Stimulated activated CD4-positive, alpha-beta T cell treated with anti-CD3 and anti-CD28 coated beads, Interleukin-2, amount 100 ng/mL, for 48 hours (primary cell): ENCODE measurements around the gene PAX5.

Experiments used
- DNase-seq, 2 donors: peaks; one replicate each; pipeline ENCODE4 v3.0.0-alpha.2; 2020

PAX5 gene

DNA sequence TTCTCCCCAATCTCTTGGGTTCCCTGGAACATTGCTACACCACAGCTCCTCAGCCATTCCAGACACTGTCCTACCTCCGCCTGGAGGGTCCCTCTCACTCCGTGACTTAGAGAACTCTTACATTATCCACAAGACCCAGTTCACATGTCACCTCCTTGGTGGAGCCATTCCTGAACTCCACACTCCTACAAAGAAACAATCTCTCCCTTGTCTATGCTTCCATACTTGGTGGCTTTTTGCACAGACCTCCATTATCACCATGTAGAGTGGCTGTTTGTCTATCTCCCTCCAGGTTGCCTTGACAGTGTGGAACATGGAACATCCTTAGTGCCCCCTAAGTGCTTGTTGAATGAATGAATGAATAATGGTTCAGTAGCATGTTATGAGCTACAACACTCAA, 105.9 kb downstream of the PAX5 start:
- DNase-seq = no peak

DNA sequence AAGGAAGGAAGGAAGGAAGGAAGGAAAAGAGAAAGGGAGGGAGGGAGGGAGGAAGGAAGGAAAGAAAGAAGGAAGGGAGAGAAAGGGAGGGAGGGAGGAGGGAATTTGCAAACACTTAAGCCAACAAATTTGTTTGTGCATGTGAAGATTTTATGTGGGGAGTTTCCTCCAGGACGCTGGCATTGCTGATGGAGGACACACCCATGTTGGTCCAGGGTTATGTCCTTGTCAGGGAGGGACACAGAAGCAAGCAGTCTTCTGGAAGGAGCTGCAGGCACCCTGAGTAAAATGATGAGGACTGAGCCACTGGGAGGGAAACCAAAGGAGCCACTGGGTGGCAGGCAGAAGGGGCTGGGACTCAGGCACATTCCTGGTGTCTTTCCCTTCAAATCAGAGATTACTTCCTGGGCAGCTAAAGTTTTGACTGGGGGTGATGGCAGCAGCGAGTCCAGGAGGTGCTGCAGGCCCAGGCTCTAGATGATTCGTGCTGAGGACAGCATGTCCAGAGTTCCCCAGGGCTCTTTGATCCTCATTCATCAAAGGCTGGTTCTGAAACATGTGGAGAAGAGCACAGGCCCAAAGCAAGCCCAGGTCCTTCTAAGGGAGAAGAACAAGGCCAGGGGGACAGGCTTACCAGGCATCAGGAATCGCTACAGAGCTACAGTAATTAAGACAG, 109.2 kb downstream of the PAX5 start:
- DNase-seq = no peak

DNA sequence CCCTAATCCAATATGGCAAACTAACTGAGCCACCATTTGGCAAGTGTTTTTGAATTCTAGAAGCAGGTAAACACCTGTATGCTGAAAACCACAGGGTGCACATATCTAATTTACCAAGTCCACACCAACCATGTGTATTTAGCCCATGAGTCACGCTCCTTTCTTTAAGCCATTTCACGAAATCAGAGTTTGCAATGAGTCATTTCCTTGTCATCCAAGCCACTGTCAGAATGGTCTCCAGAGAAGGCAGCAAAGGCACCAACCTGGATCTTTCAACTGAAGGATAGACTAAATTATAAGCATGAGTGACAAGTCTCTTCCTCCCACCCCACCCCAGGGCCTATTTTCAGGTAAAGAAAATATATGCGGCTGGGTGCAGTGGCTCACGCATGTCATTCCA, 110.0 kb downstream of the PAX5 start:
- peak in 1 of 2 donors; percentile 6 for DNase-seq

DNA sequence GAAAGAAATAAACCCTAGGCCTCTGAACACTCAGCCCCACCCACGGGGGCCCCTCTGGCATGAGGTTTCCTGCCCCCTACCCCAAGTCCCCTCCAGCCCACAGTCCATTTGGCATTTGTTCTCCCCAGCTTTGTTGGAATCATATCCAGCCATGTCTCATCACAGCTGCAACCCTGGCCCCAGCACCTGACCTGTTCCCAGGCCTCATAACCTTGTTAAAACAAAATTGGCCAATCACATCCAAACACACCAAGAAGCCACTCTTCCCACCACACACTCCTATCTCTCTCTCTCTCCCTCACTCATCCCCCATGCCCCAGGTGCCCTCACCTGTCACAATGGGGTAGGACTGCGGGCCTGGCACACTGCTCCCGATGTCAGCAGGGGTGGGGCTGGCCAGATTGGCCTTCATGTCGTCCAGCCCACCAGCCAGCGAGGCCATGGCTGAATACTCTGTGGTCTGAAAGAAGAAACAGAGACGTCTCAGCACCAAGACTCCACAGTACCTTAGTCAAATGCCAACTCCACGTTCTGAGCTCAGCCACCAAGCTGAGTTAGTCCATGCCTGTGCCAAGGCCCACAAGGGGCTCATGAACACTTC, 110.9 kb downstream of the PAX5 start:
- no peak for DNase-seq

DNA sequence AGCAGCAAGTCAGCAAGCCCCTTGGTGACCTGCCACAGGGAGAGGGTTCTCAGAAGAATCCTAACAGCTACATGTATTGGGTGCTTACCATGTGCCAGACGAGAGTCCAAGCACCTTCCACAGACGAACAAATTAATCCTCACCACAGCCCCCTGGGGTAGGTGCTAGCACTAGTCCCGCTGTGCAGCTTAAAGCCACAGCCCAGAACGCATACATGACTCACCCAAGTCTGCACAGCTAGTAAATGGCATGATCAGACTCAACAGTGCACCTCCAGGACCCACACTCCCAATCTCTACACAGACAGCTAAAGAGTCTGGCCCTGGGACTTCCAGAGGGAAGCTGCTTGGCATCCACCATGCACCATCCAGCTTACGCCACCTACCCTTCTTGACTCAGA, 111.5 kb downstream of the PAX5 start:
- no peak for DNase-seq

DNA sequence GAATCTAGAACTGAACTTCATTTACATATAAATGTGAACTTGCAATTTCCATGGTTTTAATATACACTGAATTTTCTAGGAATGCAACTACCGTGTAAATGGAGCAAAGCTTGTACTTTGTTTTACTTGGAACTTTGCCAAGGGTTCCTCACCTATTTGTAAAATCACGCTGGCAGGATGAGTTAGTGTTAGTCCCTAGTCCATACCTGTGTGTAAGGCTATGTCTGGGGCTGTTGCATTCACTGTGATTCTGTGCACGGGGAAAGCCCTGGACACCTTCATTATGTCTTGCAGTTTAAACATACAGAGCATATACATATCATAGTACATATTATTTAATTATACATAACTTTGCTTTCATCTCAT, 119.9 kb downstream of the PAX5 start:
- DNase-seq = no peak

DNA sequence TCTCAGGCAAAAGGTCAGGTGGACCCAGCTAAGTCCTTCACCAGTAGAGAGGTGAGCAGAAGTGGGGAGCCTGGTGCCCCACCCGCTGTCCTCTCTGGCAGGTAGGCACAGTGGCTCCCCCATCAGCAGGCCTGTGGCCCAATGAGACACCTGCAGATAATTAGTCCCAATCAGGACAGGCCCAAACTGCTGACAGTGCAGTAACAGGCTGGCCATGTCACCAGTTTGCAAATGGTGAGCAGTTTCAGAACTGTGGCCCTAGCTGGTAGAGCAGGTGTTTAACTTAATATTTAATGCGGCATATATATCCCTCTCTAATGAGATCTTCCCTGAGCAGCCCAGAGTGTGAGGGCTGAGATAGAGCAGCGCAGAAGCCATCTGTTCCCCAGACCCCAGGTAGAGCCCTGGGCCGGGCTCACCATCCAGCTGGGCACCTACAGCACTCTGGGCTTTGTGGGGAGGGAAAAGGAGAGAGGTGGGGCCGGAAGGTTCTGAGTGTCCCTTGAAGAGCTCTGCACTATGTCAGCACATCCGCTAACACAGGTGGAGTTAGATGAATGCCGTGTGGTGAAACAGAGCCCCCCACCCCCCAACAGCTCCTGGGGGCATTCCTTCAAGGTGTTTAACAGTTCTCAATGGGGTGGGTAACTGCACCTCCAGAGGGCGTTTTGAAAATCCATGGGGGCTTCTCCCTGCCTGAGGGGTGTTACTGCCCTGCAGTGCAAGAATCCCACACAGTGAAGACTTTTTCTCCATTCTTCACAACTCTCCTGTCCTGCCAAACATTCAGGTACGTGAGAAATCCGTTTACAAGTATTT, 120.5 kb downstream of the PAX5 start:
- no peak for DNase-seq

DNA sequence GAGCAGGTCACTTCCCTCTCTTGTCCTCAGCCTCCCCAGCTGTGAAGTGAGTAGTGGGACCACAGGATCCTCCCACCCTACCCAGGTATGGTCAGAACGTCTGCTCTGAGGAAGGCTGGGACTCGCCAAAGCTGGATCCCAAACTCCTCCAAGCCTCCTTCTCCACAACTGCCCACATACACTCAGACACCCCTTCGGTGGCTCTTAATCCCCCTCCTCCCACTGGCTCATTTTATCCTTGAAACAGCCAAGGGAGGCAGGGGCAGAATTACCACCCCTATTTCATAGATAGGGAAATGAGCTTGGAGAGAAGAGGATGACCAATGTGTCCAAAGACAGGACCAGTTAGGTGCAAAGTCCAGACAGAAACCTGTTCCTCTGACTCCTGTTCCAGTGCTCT, 121.4 kb downstream of the PAX5 start:
- no peak for DNase-seq

DNA sequence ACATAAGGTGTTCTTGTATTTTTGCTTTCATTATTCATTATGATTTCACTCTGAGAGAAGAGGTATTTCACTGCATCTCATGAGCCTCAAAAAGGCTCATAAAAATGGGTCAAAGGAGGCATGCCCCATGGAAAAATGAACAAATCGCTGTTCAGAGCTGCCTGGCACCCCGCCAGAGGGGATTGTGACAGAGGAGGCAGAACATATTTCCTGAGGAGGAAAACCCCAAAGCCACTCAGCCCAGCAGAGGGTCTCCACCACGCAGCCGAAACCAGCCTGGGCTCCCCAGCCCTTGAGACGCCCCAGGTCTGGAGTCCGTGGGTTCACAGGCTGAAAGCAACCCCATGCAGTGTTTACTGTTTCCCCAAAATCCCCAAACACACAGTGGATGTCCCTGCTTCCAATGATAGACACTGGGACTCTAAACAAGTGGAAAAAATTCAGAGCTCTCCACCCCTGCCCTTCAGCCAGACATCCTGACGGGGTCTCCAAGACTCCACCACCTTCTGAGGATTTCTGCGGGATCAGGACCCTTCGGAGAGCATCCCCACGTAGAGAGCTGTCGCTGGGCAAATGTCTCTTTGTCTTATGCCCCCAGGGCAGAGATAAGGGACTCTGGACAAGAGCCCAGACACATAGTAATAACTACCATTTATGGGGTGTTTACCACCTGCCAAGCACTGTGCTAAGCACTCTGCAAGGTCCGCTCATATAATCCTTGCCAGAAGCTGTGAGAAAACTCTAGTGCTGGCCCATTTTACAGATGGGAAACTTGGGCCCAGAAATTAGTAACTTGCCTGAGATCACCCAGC, 122.3 kb downstream of the PAX5 start:
- no peak for DNase-seq

DNA sequence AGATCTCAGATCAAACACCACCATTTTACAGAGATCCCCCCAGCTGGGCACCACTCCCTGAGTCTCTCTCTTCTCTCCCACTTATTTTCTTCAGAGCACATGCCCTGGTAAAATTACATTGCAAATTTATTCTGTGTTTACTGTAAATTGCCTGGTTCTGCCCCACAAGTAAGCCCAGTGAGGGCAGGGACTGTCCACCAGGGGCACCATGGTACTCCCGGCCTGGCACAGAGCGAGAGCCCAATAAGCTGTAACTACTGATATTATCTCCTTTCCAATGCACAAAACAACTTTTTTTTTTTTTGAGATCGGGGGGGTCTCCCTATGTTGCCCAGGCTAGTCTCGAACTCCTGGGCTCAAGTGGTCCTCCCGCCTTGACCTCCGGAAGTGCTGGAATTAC, 123.0 kb downstream of the PAX5 start:
- no peak for DNase-seq

DNA sequence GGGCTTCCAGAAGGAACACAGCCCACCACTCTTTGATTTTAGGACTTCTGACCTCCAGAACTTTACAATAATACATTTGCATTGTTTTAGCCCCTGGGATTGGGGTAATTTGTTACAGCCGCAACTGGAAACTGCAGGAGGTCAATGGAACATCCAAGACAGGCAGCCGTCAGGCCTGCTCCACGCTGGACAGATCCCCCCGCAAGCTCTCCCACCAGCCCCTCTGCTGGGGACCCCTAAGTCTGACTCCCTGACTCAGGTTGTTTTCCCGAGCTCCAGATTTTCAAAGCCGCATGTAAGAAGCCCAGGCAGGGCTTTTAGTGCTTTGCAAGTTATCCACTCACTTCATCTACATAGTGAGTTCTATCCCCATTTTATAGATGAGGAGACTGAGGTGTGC, 127.6 kb downstream of the PAX5 start:
- DNase-seq = no peak

DNA sequence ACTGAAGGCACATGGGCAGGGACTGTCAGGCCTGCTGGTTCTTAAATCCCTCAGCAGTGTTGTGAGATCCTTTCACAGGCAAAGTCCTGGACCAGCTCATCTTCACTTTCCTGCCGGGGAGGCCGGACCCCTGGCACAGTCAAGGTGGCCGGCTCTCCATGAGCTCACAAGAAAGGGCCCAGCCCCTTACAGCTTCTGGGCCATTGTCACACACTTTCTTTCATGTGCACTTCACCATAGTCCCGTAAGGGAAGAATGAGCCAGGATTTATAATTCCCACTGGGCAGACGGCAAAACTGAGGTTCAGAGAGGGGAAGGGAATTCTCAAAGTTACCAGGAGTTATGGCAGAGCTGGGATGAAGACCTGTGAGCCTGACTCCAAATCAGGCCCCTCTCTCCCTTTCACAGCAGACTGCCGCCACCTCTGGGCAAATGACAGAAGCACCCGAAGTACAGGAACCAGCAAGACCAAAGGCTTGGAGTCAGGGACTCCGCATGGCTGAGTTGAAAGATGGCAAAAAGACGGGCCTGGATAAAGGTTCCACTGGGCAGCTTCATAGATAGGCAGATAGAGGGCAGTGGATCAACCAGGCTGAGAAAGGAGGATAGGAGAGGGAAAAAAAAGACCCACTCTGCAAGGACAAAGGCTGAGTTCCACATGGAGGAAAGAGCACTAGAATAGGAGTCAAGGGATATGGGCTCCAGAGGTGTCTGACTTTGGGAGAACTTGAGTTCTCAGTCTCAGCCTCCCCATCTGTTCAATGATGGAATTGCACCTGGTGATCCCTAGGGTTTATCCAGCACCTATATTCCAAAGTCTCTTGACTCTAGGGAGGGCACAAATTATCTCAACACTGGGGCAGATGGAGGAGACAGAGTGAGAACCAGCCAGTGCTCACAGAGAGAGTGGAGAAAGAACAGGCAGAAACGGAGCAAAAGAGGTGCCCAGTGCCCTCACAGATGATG, 128.7 kb downstream of the PAX5 start:
- no peak for DNase-seq

DNA sequence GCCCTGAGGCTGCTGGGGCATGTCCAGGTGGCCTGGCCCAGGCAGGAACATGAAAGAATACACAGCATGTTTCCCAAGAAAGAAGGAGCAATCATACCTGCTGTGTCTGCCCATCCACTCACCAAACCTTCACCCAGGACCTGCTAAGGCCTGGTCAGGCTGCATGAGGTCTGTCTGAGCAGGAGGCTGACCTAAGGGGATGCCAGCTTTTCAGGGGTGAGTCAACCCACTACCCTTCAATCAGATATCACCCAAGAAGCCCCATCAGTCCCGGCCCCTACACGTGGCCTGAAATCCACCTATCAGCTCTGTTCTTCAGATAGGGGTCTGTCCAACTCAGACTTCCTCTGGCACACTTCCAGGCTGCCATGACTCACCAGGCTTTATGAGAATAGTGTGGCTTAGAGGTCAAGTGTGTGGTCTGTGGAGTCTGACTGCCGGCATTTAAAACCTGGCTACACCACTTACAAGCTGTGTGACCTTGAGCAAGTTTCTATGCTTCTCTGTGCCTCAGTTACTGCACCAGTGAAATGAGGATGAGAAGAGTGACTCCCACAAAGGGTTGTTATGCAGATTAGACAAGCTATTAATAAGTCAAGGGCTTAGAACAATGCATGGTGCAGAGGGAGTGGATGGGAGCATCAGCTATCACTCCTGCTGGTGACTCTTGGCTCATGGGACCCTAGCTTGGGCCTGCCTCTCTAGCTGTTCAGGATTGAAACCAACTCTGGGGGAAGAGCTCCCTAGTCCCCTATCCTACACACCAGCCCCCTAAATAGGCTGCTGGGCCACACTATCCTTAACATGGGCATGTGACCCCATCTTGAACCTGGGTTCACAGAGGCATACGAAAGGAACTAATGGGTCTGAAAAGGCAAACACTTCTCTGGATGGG, 130.3 kb downstream of the PAX5 start:
- peak; percentile 27 to 41 for DNase-seq

DNA sequence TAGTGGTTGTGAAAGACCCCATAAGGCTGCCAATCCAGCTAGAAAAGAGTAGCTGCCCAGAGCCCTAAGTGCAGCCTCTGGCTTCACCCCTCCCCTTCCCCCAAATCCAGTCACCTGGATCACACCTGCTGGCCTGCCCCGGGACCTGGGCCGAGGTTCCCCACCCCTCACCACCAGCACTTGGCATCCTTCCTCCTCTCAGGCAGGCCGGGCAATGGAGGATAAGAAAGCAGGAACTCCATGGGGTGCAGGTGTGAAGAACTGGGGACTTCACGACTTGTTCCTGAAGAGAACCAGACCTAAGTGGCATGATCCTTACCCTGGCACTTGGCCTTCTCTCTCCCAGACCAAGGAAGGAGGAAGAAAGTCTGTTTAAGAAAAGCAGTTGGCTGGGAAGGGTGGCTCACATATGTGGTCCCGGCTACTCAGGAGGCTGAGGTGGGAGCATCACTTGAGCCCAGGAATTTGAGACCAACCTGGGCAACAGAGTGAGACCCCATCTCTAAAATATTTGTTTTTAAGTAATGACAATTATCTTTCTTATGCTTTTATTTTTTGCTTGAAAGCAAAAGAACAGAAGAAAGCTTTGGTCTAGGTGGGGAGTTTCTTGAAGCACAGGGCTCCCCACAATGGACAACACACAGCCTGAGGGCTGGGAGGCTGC, 131.1 kb downstream of the PAX5 start:
- DNase-seq = no peak

DNA sequence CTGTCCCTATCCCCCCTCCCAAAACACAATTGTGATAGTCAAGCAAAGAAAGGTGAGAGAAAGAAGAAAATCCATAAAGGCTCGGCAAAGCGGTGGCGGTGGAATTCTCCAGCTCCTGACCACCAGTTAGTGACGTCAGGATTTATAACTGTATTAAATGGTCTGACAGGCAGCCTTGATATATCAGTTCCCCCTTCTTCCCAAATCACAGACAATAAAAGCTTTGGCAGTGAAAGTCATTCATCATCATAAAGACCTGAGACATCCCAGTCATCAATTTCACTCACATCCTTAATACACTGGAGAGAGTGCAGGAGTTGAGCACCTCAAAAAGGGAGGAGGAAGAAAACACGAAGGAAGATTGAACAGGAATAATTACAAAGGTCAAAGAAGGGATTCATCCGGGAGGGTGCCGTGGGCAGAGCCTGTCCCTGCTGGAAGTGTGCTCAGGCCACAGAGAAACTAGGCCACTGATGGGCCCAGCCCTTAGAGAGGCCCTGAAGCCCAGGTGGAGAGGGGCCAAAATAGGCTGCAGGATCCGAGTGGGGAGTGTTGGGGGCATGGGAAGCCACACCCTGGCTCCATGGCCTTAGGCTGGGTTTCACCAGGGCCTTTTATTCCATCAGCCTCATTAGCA, 131.9 kb downstream of the PAX5 start:
- DNase-seq = no peak

DNA sequence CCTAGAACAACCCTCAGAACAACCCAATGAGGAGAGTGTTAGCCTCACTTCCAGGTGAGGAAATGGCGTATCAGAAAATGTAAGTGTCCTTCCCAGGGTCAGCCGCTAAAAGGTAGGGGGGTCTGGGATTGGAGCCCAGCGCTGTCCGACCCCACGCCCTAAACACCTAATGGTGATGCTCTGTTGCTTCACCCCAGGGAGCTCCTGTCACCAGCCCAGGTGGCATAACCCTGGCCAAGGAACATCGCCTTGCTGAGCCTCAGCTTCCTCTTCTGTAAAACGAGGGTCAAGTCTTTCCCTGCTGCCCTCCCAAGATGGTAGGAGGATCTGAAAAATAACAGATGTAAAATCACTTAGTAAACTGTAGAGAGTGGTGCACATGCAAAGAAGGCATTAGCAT, 132.5 kb downstream of the PAX5 start:
- DNase-seq = no peak

DNA sequence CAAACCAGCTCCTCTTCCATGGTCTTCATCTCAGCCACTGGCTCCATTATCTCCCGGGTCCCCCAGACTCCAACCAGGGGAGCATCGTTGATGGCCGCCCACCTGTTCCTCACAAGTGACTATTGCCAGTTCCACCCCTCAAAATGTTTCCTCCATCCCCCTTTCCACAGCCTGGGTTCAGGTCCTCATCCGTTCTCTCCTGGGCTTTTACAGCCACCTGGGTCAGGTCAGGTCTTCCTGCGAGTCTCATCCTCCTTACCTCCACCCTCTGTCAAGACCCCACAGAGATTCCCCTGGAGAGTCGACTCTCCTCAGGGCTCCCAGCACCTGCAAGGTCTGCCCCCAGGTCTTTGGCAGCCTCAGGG, 133.2 kb downstream of the PAX5 start:
- no peak for DNase-seq

DNA sequence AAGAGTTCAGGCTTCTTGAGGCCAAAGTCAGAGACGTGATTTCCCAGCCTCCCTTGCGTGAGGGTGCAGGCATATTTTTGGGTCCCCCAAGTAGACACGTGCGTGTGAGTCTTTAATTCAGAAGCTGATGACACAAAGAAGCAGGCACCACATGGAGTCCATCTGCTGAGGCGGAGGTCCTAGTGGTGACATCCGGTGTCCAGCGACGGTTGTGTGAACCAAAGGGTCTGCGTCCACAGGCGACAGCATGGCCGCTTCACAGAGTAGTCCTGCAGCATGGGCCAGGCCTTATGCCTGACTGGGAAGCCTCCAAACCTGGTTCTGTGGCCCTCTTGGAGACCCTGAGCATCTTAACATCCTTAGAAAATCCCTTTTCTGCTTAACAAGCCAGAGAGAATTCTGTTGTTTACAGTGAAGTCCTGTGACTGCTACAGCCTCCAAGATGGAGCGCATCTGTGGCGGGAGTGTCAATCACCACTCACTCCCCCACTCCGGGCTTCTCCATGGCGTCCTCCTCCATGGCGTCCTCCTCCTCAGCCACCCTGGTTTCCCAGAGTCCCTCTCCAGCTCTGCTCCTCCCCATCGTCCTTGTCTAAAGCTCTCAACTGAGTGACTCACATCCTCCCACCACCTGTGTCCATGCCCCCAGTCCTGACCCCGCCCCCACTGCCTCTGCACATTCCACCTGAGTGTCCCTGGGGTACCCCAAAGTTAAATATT, 133.8 kb downstream of the PAX5 start:
- DNase-seq = no peak

DNA sequence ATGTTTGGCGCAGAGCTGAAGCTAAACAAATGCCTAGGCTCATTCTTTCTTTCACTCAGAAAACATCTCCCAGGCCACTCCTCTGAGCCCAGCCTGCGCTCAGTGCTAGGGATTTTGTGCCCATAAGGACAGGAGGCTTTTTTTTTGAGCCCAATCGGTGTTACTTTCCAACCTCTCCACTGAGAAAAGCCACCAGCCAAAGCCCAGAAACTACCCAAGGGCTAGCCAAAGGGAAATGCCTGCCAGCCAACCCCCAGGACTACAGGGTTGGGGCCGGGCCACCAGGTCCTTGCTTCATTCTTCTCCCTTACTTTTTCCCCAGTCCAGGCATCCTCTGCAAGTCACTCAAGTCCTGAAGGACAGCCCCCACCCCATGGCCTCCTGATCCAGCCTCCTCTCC, 134.7 kb downstream of the PAX5 start:
- no peak for DNase-seq
